ENCODE measurements around the gene KLC1.

DNA sequence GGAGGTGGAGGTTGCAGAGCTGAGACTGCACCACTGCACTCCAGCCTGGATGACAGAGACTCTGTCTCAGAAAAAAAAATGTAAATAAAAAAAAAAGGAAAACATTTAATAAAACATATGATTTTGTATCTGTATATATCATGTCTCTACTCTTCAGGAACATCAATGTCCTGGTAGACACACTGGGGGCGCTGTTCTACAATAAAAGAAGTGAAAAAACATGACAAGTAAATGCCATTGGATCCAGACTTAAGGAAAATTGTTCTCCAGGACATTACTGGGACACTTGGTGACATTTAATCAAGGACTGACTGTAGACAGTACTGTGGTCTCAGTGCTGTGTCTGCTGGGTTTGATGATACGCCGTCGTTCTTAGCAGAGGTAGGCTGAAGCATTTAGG is 15.5 kb upstream of the KLC1 start:
- TF ChIP-seq, protein P1, sequence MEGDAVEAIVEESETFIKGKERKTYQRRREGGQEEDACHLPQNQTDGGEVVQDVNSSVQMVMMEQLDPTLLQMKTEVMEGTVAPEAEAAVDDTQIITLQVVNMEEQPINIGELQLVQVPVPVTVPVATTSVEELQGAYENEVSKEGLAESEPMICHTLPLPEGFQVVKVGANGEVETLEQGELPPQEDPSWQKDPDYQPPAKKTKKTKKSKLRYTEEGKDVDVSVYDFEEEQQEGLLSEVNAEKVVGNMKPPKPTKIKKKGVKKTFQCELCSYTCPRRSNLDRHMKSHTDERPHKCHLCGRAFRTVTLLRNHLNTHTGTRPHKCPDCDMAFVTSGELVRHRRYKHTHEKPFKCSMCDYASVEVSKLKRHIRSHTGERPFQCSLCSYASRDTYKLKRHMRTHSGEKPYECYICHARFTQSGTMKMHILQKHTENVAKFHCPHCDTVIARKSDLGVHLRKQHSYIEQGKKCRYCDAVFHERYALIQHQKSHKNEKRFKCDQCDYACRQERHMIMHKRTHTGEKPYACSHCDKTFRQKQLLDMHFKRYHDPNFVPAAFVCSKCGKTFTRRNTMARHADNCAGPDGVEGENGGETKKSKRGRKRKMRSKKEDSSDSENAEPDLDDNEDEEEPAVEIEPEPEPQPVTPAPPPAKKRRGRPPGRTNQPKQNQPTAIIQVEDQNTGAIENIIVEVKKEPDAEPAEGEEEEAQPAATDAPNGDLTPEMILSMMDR (IDR thresholded peaks at IDR 0.05; ENCODE audit: insufficient read depth, low read depth, low read length), result no peak
- no peak for TF ChIP-seq EZH2 (IDR thresholded peaks at IDR 0.05; ENCODE audit: insufficient read depth, low read length)
